ENCODE measurements around the gene SART3. TPM values are rescaled to one million over a fixed set of nuclear protein-coding genes. Genes with fewer than 3 reads are reported as not detected.

The SART3 gene
- polyA plus RNA-seq, 1 donor (not counting 4 experiments of a cell fraction or from before 2014, with no cell fraction given) = 19.0 TPM

- Histone ChIP-seq H3K4me2 (ENCODE audit: control insufficient read depth, extremely low read depth, insufficient read depth, low read depth, low read length) (no peak overlapping the region), H3K9ac (ENCODE audit: control insufficient read depth, extremely low read depth, insufficient read depth, low read length) (no peak overlapping the region), H3K79me2 (ENCODE audit: control insufficient read depth, insufficient read depth, low read length) (peaks cover 54% of the 10 kb centered on the region), H3K36me3 (ENCODE audit: control insufficient read depth in 2 of 2, extremely low read depth in 1 of 2, insufficient read depth in 2 of 2, low read length in 2 of 2) (peaks cover 13 to 19% of the 10 kb centered on the region in 2 experiments), H3K9me1 (ENCODE audit: control insufficient read depth, extremely low read depth, insufficient read depth, low read length) (peaks cover 4% of the 10 kb centered on the region), H3K27me3 (ENCODE audit: control insufficient read depth, extremely low read depth, insufficient read depth, low read length) (no peaks in the 10 kb centered on the region), H4K20me1 (ENCODE audit: control insufficient read depth, extremely low read depth, insufficient read depth, low read length) (peaks cover 3% of the 10 kb centered on the region), H3K27ac (ENCODE audit: control insufficient read depth, insufficient read depth, low read length) (no peak overlapping the region), H2AFZ (ENCODE audit: control insufficient read depth, low read length) (no peak overlapping the region), H3K4me1 (ENCODE audit: control insufficient read depth, extremely low read depth, insufficient read depth, low read length) (no peaks in the 10 kb centered on the region), H3K4me3 (ENCODE audit: control insufficient read depth in 2 of 3, extremely low read depth in 1 of 3, insufficient read depth in 2 of 3, low read depth in 1 of 3, low read length in 3 of 3) (no peak overlapping the region), H3K9me3 (ENCODE audit: control insufficient read depth, low read depth, low read length) (no peaks in the 10 kb centered on the region)
- dilution Hi-C loops (cut with MboI; ENCODE audit: extremely low pct_ligation_motif_present, low sequenced_read_pairs) = no loop called here
- no peak for DNase-seq (ENCODE audit: low read depth, low spot score)
- TF ChIP-seq, protein P1, sequence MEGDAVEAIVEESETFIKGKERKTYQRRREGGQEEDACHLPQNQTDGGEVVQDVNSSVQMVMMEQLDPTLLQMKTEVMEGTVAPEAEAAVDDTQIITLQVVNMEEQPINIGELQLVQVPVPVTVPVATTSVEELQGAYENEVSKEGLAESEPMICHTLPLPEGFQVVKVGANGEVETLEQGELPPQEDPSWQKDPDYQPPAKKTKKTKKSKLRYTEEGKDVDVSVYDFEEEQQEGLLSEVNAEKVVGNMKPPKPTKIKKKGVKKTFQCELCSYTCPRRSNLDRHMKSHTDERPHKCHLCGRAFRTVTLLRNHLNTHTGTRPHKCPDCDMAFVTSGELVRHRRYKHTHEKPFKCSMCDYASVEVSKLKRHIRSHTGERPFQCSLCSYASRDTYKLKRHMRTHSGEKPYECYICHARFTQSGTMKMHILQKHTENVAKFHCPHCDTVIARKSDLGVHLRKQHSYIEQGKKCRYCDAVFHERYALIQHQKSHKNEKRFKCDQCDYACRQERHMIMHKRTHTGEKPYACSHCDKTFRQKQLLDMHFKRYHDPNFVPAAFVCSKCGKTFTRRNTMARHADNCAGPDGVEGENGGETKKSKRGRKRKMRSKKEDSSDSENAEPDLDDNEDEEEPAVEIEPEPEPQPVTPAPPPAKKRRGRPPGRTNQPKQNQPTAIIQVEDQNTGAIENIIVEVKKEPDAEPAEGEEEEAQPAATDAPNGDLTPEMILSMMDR (optimal IDR thresholded peaks at IDR 0.05 in 1 of 3, IDR thresholded peaks at IDR 0.05 in 1 of 3, conservative IDR thresholded peaks at IDR 0.05 in 1 of 3; ENCODE audit: extremely low read depth in 1 of 3, insufficient read depth in 2 of 3, low read length in 3 of 3) = no peak
- no peak for TF ChIP-seq EZH2 (IDR thresholded peaks at IDR 0.05; ENCODE audit: low read length)
- FAIRE-seq = no peak
These were observed 13.3 kb downstream of the SART3 start for GRCh38 chr12:108547686-108548085.

DNA sequence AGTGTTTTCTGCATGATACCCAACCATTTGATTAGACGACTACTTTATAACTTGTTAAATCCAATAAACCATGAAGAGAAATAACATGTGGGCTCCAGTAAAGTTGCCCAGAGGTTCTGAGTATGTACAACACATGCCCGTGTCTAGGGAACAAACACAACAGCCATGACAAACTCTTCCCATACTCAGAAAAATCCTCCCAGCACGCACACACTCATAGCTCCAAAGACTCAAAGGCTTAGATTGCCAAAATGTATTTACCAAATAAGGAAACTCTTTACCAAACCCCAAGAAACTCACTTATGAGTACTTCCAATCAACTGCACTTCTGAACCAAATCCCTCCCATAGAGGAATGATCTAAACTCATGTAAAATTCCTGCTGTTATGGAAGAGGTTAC is 17.3 kb downstream of the SART3 start:
- no peak overlapping the region for H3K4me2 ChIP-seq (ENCODE audit: control insufficient read depth, extremely low read depth, insufficient read depth, low read depth, low read length)
- H2AFZ ChIP-seq (ENCODE audit: control insufficient read depth, low read length) = no peak overlapping the region
- TF ChIP-seq, protein P1 (optimal IDR thresholded peaks at IDR 0.05 in 1 of 3, IDR thresholded peaks at IDR 0.05 in 1 of 3, conservative IDR thresholded peaks at IDR 0.05 in 1 of 3; ENCODE audit: extremely low read depth in 1 of 3, insufficient read depth in 2 of 3, low read length in 3 of 3) = no peak
- no peak for TF ChIP-seq EZH2 (IDR thresholded peaks at IDR 0.05; ENCODE audit: low read length)
- no peak overlapping the region for H3K4me3 ChIP-seq (ENCODE audit: control insufficient read depth in 2 of 3, extremely low read depth in 1 of 3, insufficient read depth in 2 of 3, low read depth in 1 of 3, low read length in 3 of 3)
- H3K79me2 ChIP-seq (ENCODE audit: control insufficient read depth, insufficient read depth, low read length) = peaks cover 49% of the 10 kb centered on the region
- peaks cover 6% of the 10 kb centered on the region for H4K20me1 ChIP-seq (ENCODE audit: control insufficient read depth, extremely low read depth, insufficient read depth, low read length)
- dilution Hi-C loops (cut with MboI; ENCODE audit: extremely low pct_ligation_motif_present, low sequenced_read_pairs) = no loop called here
- no peaks in the 10 kb centered on the region for H3K27me3 ChIP-seq (ENCODE audit: control insufficient read depth, extremely low read depth, insufficient read depth, low read length)
- no peaks in the 10 kb centered on the region for H3K9me3 ChIP-seq (ENCODE audit: control insufficient read depth, low read depth, low read length)
- H3K27ac ChIP-seq (ENCODE audit: control insufficient read depth, insufficient read depth, low read length) = no peak overlapping the region
- H3K9ac ChIP-seq (ENCODE audit: control insufficient read depth, extremely low read depth, insufficient read depth, low read length) = no peak overlapping the region
- H3K9me1 ChIP-seq (ENCODE audit: control insufficient read depth, extremely low read depth, insufficient read depth, low read length) = no peaks in the 10 kb centered on the region
- no peak for FAIRE-seq
- H3K36me3 ChIP-seq (ENCODE audit: control insufficient read depth in 2 of 2, extremely low read depth in 1 of 2, insufficient read depth in 2 of 2, low read length in 2 of 2) = peaks cover 13% of the 10 kb centered on the region in 2 experiments
- H3K4me1 ChIP-seq (ENCODE audit: control insufficient read depth, extremely low read depth, insufficient read depth, low read length) = no peaks in the 10 kb centered on the region
- DNase-seq (ENCODE audit: low read depth, low spot score) = no peak
